Neuronal stem cell (in vitro differentiated cells): ENCODE results near the gene APOB.
"Not testable (repeated sequence)": the region's sequence is repeated elsewhere in the genome, so short reads cannot be mapped to it uniquely, and the experiment has no call there.

Source experiments
- DNase-seq: peaks from one replicate; pipeline ENCODE4 v3.0.0-alpha.2; 2013; ENCODE audit warnings: low spot score
- H2AFZ ChIP-seq: one replicate; pipeline ENCODE4 v1.6.1; 2013; ENCODE audit warnings: mild to moderate bottlenecking, low read length, inconsistent platforms
- H2AK5ac ChIP-seq: 2 replicates; pipeline ENCODE4 v1.6.1; 2013; ENCODE audit warnings: low read depth, mild to moderate bottlenecking, inconsistent platforms, low read length, moderate library complexity, mixed read lengths
- H2BK120ac ChIP-seq: 2 replicates; pipeline ENCODE4 v1.6.1; 2013; ENCODE audit warnings: low read depth, mild to moderate bottlenecking, inconsistent platforms, low read length, moderate library complexity, mixed read lengths
- H2BK12ac ChIP-seq: one replicate; pipeline ENCODE4 v1.6.1; 2013; ENCODE audit warnings: low read length, inconsistent platforms
- H2BK15ac ChIP-seq: 2 replicates; pipeline ENCODE4 v1.6.1; 2013; ENCODE audit warnings: mild to moderate bottlenecking, low read length, inconsistent platforms, mixed read lengths
- H2BK5ac ChIP-seq: one replicate; pipeline ENCODE4 v1.6.1; 2013; ENCODE audit warnings: inconsistent platforms, mild to moderate bottlenecking, low read length, moderate library complexity
- H3K14ac ChIP-seq: one replicate; pipeline ENCODE4 v1.6.1; 2013; ENCODE audit warnings: low read length, inconsistent platforms
- H3K18ac ChIP-seq: 2 replicates; pipeline ENCODE4 v1.6.1; 2013; ENCODE audit warnings: low read length, inconsistent platforms
- H3K23ac ChIP-seq: 2 replicates; pipeline ENCODE4 v1.6.1; 2013; ENCODE audit warnings: low read depth, mild to moderate bottlenecking, mixed read lengths, low read length, inconsistent platforms; ENCODE audit not compliant: poor library complexity
- H3K27ac ChIP-seq: replicated peaks from 3 replicates; pipeline ENCODE4 v1.5.1; 2013; ENCODE audit warnings: low read length, inconsistent platforms
- H3K27me3 ChIP-seq, 3 experiments: 2 replicates each; pipeline ENCODE4 v1.6.1; 2013; ENCODE audit warnings: low read length in 3 of 3, mild to moderate bottlenecking in 2 of 3, inconsistent platforms in 1 of 3, low read depth in 1 of 3, mixed read lengths in 1 of 3, moderate library complexity in 1 of 3; ENCODE audit not compliant: control insufficient read depth in 3 of 3, insufficient read depth in 3 of 3
- H3K36me3 ChIP-seq, 2 donors: replicated peaks in 1 of 2; 2 replicates each; pipeline ENCODE4 v1.6.1; 2013; ENCODE audit warnings: low read length in 2 of 2; ENCODE audit not compliant: control insufficient read depth in 2 of 2, insufficient read depth in 2 of 2
- H3K4ac ChIP-seq: 2 replicates; pipeline ENCODE4 v1.6.1; 2013; ENCODE audit warnings: inconsistent platforms, mild to moderate bottlenecking, low read length, moderate library complexity
- H3K4me1 ChIP-seq, 2 donors: 1 replicate in 1 of 2; 2 replicates in 1 of 2; pipeline ENCODE4 v1.6.1; 2013; ENCODE audit warnings: low read length in 2 of 2, low read depth in 1 of 2; ENCODE audit not compliant: control insufficient read depth in 2 of 2, insufficient read depth in 1 of 2
- H3K4me2 ChIP-seq: one replicate; pipeline ENCODE4 v1.6.1; 2013; ENCODE audit warnings: mild to moderate bottlenecking, low read length, inconsistent platforms; ENCODE audit not compliant: insufficient read depth, poor library complexity, severe bottlenecking
- H3K4me3 ChIP-seq, 2 donors: 2 replicates each; pipeline ENCODE4 v1.5.1; 2013; ENCODE audit warnings: low read length in 2 of 2, mild to moderate bottlenecking in 2 of 2, inconsistent platforms in 1 of 2, moderate library complexity in 1 of 2
- H3K79me1 ChIP-seq: one replicate; pipeline ENCODE4 v1.6.1; 2013; ENCODE audit warnings: low read depth, mild to moderate bottlenecking, inconsistent platforms, low read length, moderate library complexity
- H3K9ac ChIP-seq: one replicate; pipeline ENCODE4 v1.6.1; 2013; ENCODE audit warnings: mild to moderate bottlenecking, low read depth, low read length, inconsistent platforms; ENCODE audit not compliant: poor library complexity
- H3K9me3 ChIP-seq, 2 donors: replicated peaks in 1 of 2; 2 replicates each; pipeline versions ENCODE3 to v1.6.1; 2013; ENCODE audit warnings: low read length in 2 of 2, mild to moderate bottlenecking in 2 of 2, inconsistent platforms in 1 of 2, low read depth in 1 of 2, mixed read lengths in 1 of 2, moderate library complexity in 1 of 2; ENCODE audit not compliant: control insufficient read depth in 2 of 2, insufficient read depth in 1 of 2
- H4K8ac ChIP-seq: one replicate; pipeline ENCODE4 v1.6.1; 2013; ENCODE audit warnings: low read depth, mild to moderate bottlenecking, inconsistent platforms, low read length, moderate library complexity
- H4K91ac ChIP-seq: one replicate; pipeline ENCODE4 v1.6.1; 2013; ENCODE audit warnings: low read length, low read depth, mild to moderate bottlenecking, inconsistent platforms; ENCODE audit not compliant: poor library complexity
- WGBS, 2 donors: extraction: QIAGEN DNeasy Blood & Tissue Kit; methylation state at CpG; one replicate each; pipeline ENCODE4 v1.1.7; 2013; ENCODE audit warnings: missing lambda C conversion rate in 2 of 2, mixed read lengths in 1 of 2; ENCODE audit not compliant: insufficient read length in 2 of 2, insufficient replicate concordance in 1 of 2; ENCODE audit errors: extremely low coverage in 2 of 2; 5-methylcytosine and 5-hydroxymethylcytosine counted together

APOB gene

DNA sequence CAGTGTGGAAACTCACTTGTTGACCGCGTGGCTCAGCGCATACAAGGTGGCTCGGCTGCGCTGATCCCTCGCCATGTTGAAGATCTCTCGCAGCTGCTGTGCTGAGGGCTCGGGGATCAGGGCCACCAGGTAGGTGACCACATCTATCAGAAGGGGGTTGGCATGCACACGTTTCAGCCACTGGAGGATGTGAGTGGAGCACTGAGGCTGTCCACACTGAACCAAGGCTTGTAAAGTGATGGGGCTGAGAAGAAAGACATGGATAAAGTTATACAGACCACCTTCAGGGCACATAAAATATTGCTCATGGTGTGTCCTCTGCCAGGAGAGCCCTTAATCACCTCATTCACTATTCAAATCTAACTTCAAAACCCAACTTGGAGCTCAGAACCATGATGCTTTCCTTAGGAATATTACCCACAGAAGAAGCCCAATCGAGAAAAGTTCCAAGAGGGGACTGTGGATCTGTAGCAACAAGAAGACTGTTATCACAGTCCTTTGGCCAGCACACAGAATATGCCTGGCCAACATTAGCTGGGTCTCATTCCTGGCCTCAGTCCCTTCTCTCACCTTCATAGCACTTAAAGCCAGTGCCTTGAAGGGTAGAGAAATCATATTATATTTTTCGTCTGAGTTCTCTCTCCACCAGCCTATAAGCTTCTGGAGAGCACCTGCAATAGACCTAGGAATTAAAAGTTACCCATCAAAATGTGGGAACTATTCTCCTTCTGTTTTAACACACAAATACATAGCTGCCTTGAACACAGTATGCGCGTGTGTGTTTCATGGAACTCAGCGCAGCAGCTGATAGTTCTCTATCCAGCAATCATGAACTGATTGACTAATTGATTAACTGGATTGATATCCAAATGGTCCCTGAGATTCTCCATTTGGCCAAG lies 11.3 kb downstream of the APOB start:
- no peaks in the 10 kb centered on the region for H3K27me3 ChIP-seq
- H2AFZ ChIP-seq: no peak overlapping the region
- no peak overlapping the region for H3K14ac ChIP-seq
- no peak overlapping the region for H2BK15ac ChIP-seq
- no peaks in the 10 kb centered on the region for H3K36me3 ChIP-seq
- H2BK120ac ChIP-seq: no peak overlapping the region
- H3K27ac ChIP-seq: no peak overlapping the region
- no peaks in the 10 kb centered on the region for H3K79me1 ChIP-seq
- H2BK5ac ChIP-seq: no peak overlapping the region
- H4K91ac ChIP-seq: no peak overlapping the region
- no peak for DNase-seq
- H3K4me1 ChIP-seq: no peaks in the 10 kb centered on the region
- H2AK5ac ChIP-seq: no peak overlapping the region
- peak overlapping the region; percentile 24 for H2BK12ac ChIP-seq
- WGBS, 2 donors: no CpG with 5 or more reads among the region's 14 CpGs
- H3K9me3 ChIP-seq: no peaks in the 10 kb centered on the region
- H3K18ac ChIP-seq: no peak overlapping the region
- no peak overlapping the region for H4K8ac ChIP-seq
- no peak overlapping the region for H3K4ac ChIP-seq
- no peak overlapping the region for H3K9ac ChIP-seq
- no peak overlapping the region for H3K4me3 ChIP-seq
- H3K23ac ChIP-seq: no peak overlapping the region
- no peak overlapping the region for H3K4me2 ChIP-seq

DNA sequence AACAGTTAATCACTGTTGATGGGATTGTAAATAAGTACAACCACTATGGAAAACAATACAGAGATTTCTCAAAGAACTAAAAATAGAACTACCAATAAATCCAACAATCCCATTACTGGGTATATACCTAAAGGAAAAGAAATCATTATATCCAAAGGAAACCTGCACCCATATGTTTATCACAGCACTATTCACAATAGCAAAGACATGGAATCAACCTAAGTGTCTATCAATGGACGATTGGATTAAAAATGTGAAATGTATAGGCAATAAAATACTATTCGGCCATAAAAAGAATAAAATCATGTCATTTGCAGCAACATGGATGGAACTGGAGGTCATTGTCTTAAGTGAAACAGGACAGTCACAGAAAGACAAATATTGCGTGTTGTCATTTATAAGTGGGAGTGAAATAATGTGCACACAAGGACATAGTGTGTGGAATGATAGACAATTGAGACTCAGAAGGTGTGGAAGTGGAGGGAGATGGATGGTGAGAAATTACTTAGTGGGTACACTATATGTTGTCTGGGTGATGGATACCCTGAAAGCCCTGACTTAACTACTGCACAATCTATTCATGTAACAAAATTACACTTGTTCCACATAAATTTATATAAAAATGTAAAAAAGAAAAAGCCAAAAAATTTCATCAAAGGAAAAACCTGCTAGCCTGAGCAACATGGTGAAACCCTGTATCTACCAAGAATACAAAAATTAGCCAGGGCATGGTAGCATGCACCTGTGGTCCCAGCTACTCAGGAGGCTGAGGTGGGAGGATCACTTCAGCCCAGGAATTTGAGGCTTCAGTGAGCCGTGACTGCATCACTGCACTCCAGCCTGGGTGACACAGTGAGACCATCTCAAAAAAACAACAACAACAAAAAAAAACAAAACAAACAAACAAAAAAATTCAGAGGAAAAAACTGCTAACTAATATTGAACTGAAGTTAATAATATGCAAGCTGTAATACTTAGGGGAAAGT lies 12.6 kb downstream of the APOB start:
- Histone ChIP-seq H2AFZ (no peak overlapping the region), H3K9ac (no peak overlapping the region), H3K36me3 (no peaks in the 10 kb centered on the region), H4K91ac (no peak overlapping the region), H3K18ac (no peak overlapping the region), H2BK5ac (no peak overlapping the region), H2BK15ac (no peak overlapping the region), H3K9me3 (no peaks in the 10 kb centered on the region), H3K27ac (no peak overlapping the region), H3K4me2 (no peak overlapping the region), H3K4ac (no peak overlapping the region), H3K79me1 (no peaks in the 10 kb centered on the region), H3K4me3 (no peak overlapping the region), H2AK5ac (no peak overlapping the region), H2BK120ac (no peak overlapping the region), H4K8ac (no peak overlapping the region), H2BK12ac (no peak overlapping the region), H3K23ac (no peak overlapping the region), H3K4me1 (no peaks in the 10 kb centered on the region), H3K14ac (no peak overlapping the region), H3K27me3 (no peaks in the 10 kb centered on the region)
- DNase-seq: no peak
- WGBS, 2 donors: no CpG with 5 or more reads among the region's 4 CpGs

GRCh38 chr2:21029519-21029918 lies 14.4 kb downstream of the APOB start:
- H3K4me3 ChIP-seq: no peak overlapping the region
- WGBS, 2 donors: no CpG with 5 or more reads among the region's 2 CpGs
- H3K27me3 ChIP-seq: no peaks in the 10 kb centered on the region
- H3K36me3 ChIP-seq: no peaks in the 10 kb centered on the region
- H2AFZ ChIP-seq: no peak overlapping the region
- no peak overlapping the region for H3K18ac ChIP-seq
- H3K79me1 ChIP-seq: no peaks in the 10 kb centered on the region
- no peak overlapping the region for H2BK15ac ChIP-seq
- no peaks in the 10 kb centered on the region for H3K4me1 ChIP-seq
- no peak overlapping the region for H3K4ac ChIP-seq
- H3K14ac ChIP-seq: no peak overlapping the region
- no peak overlapping the region for H2BK5ac ChIP-seq
- no peak overlapping the region for H3K23ac ChIP-seq
- no peak overlapping the region for H2BK12ac ChIP-seq
- no peak overlapping the region for H4K91ac ChIP-seq
- no peak overlapping the region for H4K8ac ChIP-seq
- no peak for DNase-seq
- H3K9me3 ChIP-seq: no peaks in the 10 kb centered on the region
- H3K27ac ChIP-seq: no peak overlapping the region
- H2AK5ac ChIP-seq: no peak overlapping the region
- H3K4me2 ChIP-seq: no peak overlapping the region
- H3K9ac ChIP-seq: no peak overlapping the region
- no peak overlapping the region for H2BK120ac ChIP-seq

DNA sequence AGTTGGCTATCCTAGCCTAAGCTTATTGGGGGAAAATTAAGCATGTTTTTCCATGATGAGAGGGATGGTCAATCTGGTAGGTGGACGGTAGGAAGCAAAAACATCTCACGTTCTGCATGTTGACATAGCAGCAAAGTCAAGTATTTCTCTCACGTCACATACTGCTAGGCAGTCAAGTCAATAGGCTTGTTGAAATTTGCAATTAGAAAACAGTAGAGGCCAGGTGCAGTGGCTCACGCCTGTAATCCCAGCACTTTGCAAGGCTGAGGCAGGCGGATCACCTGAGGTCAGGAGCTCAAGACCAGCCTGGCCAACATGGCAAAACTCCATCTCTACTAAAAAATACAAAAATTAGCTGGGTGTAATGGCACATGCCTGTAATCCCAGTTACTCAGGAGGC lies 14.9 kb downstream of the APOB start:
- no CpG with 5 or more reads among the region's 5 CpGs for WGBS, 2 donors
- not testable (repeated sequence) for H2AK5ac ChIP-seq, H3K79me1 ChIP-seq, H3K36me3 ChIP-seq, H3K4me3 ChIP-seq, H3K23ac ChIP-seq, H2BK120ac ChIP-seq, H3K4me1 ChIP-seq, H3K27me3 ChIP-seq, H3K4me2 ChIP-seq, H3K4ac ChIP-seq, H3K9ac ChIP-seq, H2BK12ac ChIP-seq, H2AFZ ChIP-seq, H3K14ac ChIP-seq, H3K27ac ChIP-seq, H3K9me3 ChIP-seq, H4K8ac ChIP-seq, DNase-seq, H2BK15ac ChIP-seq, H3K18ac ChIP-seq, H4K91ac ChIP-seq, H2BK5ac ChIP-seq
